ENCODE data around the gene ELAVL1. TPM values are rescaled to one million over a fixed set of nuclear protein-coding genes. Genes with fewer than 3 reads are reported as not detected.

ELAVL1 gene
- total and polyA plus RNA-seq, 2 of the 13 experiments (the other 11 are each of a cell fraction or from before 2014, with no cell fraction given), result 27.9 to 38.4 TPM

GRCh38 chr19:7962644-7963268 lies 42.7 kb downstream of the ELAVL1 start (continued):
- TF ChIP-seq SP140L (CRISPR knock-in tag; IDR thresholded peaks at IDR 0.05; ENCODE audit: borderline replicate concordance) (no peak), TAF15 (IDR thresholded peaks at IDR 0.05; ENCODE audit: low read depth, low read length, poor library complexity, severe bottlenecking) (no peak), MAFF (IDR thresholded peaks at IDR 0.05; ENCODE audit: low read depth, low read length) (peak; percentile 96), STAG1 (CRISPR knock-in tag; IDR thresholded peaks at IDR 0.05) (no peak), RBM22 (optimal IDR thresholded peaks at IDR 0.05; ENCODE audit: low read length) (peak; percentile 52), ZBTB7B (CRISPR knock-in tag; IDR thresholded peaks at IDR 0.05) (no peak), NBN (conservative IDR thresholded peaks at IDR 0.05) (no peak), CCDC6 (CRISPR knock-in tag; IDR thresholded peaks at IDR 0.05) (no peak), MAFK (conservative IDR thresholded peaks at IDR 0.05 in 1 of 2, IDR thresholded peaks at IDR 0.05 in 1 of 2; ENCODE audit: low read length in 2 of 2) (peak; percentile 96 to 97), SRSF4 (IDR thresholded peaks at IDR 0.05; ENCODE audit: low read depth, low read length, poor library complexity, severe bottlenecking) (no peak), ZNF329 (CRISPR knock-in tag; IDR thresholded peaks at IDR 0.05; ENCODE audit: low read depth) (no peak), POLR2AphosphoS5 (IDR thresholded peaks at IDR 0.05; ENCODE audit: low read depth, low read length) (no peak), MEIS1 (CRISPR knock-in tag; IDR thresholded peaks at IDR 0.05; ENCODE audit: borderline replicate concordance) (no peak), ZFAT (CRISPR knock-in tag; conservative IDR thresholded peaks at IDR 0.05) (no peak), IRX3 (CRISPR knock-in tag; IDR thresholded peaks at IDR 0.05; ENCODE audit: borderline replicate concordance, low read depth) (no peak), ZNF232 (CRISPR knock-in tag; IDR thresholded peaks at IDR 0.05; ENCODE audit: borderline replicate concordance) (no peak), NR2F1 (CRISPR knock-in tag; IDR thresholded peaks at IDR 0.05) (no peak)
- TF ChIP-seq, protein P1, sequence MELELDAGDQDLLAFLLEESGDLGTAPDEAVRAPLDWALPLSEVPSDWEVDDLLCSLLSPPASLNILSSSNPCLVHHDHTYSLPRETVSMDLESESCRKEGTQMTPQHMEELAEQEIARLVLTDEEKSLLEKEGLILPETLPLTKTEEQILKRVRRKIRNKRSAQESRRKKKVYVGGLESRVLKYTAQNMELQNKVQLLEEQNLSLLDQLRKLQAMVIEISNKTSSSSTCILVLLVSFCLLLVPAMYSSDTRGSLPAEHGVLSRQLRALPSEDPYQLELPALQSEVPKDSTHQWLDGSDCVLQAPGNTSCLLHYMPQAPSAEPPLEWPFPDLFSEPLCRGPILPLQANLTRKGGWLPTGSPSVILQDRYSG (CRISPR knock-in tag; IDR thresholded peaks at IDR 0.05), result no peak
- TF ChIP-seq, protein P2, sequence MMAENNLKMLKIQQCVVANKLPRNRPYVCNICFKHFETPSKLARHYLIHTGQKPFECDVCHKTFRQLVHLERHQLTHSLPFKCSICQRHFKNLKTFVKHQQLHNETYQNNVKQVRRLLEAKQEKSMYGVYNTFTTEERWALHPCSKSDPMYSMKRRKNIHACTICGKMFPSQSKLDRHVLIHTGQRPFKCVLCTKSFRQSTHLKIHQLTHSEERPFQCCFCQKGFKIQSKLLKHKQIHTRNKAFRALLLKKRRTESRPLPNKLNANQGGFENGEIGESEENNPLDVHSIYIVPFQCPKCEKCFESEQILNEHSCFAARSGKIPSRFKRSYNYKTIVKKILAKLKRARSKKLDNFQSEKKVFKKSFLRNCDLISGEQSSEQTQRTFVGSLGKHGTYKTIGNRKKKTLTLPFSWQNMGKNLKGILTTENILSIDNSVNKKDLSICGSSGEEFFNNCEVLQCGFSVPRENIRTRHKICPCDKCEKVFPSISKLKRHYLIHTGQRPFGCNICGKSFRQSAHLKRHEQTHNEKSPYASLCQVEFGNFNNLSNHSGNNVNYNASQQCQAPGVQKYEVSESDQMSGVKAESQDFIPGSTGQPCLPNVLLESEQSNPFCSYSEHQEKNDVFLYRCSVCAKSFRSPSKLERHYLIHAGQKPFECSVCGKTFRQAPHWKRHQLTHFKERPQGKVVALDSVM (CRISPR knock-in tag; IDR thresholded peaks at IDR 0.05), result no peak
- TF ChIP-seq, protein P3, sequence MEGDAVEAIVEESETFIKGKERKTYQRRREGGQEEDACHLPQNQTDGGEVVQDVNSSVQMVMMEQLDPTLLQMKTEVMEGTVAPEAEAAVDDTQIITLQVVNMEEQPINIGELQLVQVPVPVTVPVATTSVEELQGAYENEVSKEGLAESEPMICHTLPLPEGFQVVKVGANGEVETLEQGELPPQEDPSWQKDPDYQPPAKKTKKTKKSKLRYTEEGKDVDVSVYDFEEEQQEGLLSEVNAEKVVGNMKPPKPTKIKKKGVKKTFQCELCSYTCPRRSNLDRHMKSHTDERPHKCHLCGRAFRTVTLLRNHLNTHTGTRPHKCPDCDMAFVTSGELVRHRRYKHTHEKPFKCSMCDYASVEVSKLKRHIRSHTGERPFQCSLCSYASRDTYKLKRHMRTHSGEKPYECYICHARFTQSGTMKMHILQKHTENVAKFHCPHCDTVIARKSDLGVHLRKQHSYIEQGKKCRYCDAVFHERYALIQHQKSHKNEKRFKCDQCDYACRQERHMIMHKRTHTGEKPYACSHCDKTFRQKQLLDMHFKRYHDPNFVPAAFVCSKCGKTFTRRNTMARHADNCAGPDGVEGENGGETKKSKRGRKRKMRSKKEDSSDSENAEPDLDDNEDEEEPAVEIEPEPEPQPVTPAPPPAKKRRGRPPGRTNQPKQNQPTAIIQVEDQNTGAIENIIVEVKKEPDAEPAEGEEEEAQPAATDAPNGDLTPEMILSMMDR (CRISPR knock-in tag; IDR thresholded peaks at IDR 0.05), result 0 out of 2 replicates have a peak, but pooled peaks have one; percentile 6
